T47D (cell line): ENCODE results near the gene CPLX1.
"Not testable (repeated sequence)": the region's sequence is repeated elsewhere in the genome, so short reads cannot be mapped to it uniquely, and the experiment has no call there.

ENCODE experiments used
- DNase-seq, 2 experiments: peaks; one replicate each; pipeline versions ENCODE4 v3.0.0 to v3.0.0-alpha.2; 2011 to 2012; ENCODE audit warnings: low read depth in 1 of 2, low spot score in 1 of 2
- JUND ChIP-seq: IDR thresholded peaks from 2 replicates; pipeline ENCODE4 v1.6.1; 2012; ENCODE audit warnings: low read depth
- in situ Hi-C: cut with HindIII; loops from 2 replicates; pipeline ENCODE4 v1.10.0; 2016; ENCODE audit warnings: low sequenced_read_pairs, low pct_unique_long_range_greater_than_20kb

Gene CPLX1

DNA sequence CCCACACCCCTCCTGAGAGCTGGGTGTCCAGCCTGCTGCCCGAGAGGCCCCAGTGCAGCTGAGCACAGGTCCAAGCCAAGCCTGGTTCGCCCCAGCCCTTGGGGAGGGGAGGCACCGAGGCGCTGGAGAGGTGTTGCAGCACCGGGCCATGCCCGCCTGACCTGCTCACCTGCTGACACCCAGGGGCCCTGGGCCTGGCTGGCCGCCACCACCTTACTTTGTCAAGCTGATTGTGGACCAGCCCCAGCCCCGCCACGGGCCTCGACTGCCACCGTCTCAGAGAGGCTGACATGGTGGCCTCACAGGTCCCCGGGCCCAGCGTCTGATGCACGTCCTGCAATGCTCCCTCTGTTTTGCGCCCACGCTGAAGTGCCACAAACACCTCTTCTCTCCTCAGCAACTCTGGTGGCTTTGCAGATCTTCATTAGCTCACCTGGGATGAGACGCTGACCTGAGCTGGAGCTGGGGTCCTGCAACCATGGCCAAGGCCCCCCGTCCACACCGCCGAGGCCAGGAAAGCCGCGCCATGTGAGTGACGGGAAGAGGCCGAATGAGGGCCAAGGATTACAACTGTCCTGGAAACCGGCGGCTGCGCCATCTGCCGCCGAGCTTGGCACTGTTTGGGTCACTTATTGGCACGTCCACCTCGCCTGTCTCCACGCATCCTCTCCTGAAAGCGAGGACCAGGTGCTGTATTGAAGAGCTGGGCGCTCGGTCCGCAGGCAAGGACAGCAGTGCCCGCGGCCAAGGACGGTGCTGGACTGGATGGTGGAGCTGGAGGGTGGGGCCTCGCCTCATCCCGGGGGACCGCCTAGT lies 7.6 kb downstream of the CPLX1 start:
- in situ Hi-C loops = no loop called here
- DNase-seq = no peak

DNA sequence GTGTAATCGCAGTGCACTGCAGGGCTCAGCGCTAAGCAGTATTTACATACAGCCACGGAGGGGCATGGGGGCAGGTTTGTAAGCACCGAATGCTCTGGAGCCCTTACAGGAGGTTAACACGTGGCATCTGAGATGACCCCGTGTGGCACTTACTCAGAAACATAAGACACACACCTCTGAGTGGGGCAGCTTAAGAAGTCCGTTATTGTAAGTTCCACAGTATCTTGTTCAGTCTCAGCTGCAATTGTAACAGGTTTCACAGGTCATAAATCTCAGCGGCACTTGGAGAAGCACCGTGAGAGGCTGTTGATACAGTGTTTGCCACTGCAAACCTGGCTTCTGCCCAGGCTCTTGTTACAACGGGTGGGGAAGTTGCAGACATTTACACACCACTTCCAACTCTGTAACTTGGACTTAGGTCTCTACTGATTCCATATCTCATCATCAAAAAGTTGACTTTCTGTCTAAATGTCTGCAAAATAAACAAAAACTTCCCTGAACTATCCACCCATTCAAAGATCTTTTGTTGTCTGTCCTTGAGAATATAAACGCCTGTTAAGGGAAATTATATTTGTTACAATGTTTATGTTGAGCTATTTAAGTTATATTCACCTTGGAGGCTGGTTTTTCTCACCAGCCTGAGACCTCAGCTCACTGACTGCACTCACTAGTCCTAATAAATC lies 10.3 kb downstream of the CPLX1 start:
- in situ Hi-C loops = no loop called here
- no peak for TF ChIP-seq JUND
- peak in 1 of 2 experiments; percentile 36 for DNase-seq

More for the DNA sequence above, 7.6 kb downstream of the CPLX1 start:
- TF ChIP-seq JUND = no peak

DNA sequence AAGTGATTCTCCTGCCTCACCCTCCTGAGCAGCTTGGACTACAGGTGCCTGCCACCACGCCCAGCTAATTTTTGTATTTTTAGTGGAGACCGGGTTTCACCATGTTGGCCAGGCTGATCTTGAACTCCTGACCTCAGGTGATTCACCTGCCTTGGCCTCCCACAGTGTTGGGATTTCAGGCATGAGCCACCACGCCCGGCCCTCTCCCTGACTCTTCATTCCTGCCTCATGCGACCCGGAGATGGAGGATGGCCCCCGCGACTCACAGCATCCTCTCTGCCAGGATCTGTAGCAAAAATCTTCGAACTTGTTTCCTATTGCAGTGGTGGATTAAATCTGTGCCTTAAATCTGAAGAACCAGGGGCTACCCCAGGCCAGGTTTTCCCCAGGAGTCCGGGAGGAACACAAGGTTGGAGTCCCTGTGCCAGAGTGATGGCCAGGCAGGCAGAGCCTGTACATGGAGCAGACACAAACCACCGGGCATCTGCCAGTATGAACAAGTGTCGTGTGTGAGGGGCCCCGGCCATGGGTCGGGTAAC lies 11.5 kb downstream of the CPLX1 start:
- in situ Hi-C loops = no loop called here
- DNase-seq = no peak
- TF ChIP-seq JUND = no peak

DNA sequence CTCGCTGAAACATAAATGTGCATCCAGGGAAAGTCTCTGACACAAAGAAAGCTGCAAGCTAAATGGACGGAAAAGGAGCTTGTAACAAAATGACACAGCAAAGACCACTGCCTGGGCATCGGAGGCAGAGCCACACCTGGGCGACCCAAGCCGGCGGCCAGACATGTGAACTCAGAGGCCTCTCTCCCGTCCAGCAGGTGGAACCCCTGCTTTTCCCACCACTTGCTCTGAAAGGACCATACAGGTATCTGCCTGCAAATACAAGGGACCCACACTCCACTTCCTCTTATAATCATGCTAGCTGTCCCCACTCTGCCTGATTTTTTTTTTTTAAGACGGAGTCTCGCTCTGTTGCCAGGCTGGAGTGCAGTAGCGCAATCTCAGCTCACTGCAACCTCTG lies 12.0 kb downstream of the CPLX1 start:
- peak in 1 of 2 experiments; percentile 47 for DNase-seq
- no peak for TF ChIP-seq JUND
- in situ Hi-C loops = no loop called here

DNA sequence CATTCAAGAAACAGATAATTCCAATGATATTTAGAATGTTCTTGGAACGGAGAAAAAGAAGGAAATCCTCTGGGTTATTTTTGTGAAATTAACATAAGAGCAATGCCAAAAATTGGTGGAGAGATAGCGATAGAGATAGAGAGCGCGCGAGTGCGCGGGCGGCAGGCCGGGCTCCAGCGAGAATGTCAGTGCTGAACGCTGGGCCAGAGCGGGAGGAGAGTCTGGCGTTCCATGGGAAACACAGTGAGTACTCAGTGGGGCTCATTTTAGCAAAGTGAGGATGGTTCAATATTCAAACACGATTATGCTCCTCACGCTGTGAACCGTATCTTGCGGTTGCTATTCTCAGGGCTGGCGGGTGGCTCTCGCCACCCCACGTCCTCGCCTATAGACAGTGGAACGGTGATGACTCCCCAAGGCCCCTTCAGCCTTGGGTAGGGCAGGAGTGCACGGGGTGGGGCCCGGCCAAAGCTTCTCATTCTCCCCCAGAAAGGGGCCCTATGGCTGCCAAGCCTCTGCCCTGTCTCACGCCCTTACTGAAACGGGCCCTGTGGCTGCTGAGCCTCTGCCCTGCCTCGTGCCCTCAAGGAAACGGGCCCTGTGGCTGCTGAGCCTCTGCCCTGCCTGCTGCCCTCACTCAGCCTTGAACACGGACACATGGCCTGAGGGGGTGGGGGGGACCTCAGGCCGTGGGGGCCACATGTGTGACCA lies 16.9 kb downstream of the CPLX1 start:
- no peak for DNase-seq
- TF ChIP-seq JUND = no peak
- in situ Hi-C loops = no loop called here

DNA sequence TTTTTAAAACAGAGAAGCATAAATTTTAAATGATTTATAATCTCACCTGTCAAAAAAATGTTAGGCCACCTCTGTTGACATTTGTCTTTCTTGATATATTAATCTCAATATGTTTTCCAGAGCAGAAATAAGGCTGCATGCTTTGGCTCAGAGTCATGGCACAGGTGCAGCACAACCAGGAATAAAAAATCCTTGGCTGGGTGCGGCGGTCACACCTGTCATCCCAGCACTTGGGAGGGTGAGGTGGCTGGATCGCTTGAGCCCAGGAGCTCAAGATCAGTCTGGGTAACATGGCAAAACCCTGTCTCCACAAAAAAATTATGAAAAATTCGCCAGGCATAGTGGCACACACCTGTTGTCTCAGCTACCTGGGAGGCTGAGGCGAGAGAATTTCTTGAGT lies 18.1 kb downstream of the CPLX1 start:
- DNase-seq = no peak
- in situ Hi-C loops = no loop called here
- TF ChIP-seq JUND = no peak

DNA sequence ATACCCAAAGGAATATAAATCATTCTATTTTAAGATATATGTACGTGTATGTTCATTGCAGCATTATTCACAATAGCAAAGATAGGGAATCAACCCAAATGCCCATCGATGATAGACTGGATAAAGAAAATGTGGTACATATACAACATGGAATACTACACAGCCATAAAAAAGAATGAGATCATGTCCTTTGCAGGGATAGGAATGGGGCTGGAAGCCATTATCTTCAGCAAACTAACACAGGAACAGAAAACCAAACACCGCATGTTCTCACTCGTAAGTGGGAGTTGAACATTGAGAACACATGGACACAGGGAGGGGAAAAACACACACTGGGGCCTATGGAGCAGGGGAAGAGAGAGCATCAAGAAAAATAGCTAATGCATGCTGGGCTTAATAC lies 18.9 kb downstream of the CPLX1 start:
- in situ Hi-C loops, DNase-seq: not testable (repeated sequence)

DNA sequence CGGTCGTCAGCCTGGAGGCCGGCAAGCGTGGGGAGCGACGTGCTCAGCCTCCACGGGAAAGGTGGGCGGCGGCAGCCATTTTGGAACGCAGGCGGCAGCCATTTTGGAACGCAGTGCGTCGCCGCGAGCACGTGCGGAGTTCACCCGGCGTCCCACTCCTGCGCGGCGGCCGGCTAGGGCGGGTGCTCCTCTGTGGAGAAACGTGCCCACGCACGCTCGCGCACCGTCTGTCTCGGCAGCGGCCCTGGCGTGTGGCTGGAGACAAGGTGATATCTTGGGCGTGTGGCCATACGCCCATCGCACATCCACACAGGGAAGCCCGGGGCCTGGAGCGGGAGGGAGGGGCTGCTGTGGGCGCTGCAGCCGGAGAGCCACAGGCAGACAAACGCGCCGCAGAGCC lies 21.1 kb downstream of the CPLX1 start:
- DNase-seq = no peak
- in situ Hi-C loops = no loop called here
- no peak for TF ChIP-seq JUND

DNA sequence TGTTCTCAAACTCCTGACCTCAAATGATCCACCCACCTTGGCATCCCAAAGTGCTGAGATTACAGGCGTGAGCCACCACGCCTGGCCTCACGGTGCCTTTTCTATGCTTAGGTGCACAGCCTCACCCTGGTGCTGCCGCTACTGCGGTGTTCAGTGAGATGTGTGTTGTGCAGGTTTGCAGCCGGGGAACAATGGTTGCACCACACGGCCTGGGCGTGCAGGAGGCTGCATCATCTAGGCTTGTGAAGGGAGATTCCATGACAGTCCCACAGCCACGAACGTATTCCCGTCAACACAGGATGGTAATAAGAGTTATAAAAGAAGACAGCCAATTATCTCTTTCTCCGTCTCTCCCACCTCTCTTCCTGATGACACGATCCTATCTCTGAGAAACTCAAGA lies 22.0 kb downstream of the CPLX1 start:
- TF ChIP-seq JUND = no peak
- in situ Hi-C loops = no loop called here
- DNase-seq = no peak

DNA sequence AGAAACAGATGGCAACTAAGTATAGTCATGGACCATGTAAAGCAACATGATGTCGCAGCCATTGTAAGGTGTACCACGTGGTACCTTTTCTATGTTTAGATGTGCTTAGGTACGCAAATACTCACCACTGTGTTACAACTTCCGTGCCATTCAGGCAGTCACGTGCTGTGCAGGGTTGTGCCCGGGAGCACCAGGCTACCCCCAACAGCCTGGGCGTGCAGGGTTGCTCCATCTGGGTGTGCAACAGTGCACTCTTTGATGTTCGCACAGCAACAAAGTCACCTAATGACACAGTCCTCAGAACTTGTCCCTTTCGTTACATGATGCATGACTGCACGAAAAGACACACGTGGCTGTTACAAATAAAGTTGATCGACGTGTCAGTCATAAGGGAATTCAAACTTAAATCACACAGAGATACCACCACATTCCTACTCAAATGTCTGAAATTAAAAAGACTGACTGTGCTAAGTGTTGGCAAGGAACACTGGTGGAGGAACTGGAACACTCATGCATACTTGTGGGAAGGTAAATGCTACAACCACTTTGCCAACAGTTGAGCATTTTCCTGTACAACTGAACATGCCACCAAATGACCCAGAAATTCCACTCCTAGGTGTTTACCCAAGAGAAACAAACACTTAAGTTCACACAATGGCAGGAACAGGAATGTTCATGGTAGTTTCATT lies 24.3 kb downstream of the CPLX1 start:
- peak in 1 of 2 experiments; percentile 87 for DNase-seq
- no peak for TF ChIP-seq JUND
- in situ Hi-C loops = no loop called here

DNA sequence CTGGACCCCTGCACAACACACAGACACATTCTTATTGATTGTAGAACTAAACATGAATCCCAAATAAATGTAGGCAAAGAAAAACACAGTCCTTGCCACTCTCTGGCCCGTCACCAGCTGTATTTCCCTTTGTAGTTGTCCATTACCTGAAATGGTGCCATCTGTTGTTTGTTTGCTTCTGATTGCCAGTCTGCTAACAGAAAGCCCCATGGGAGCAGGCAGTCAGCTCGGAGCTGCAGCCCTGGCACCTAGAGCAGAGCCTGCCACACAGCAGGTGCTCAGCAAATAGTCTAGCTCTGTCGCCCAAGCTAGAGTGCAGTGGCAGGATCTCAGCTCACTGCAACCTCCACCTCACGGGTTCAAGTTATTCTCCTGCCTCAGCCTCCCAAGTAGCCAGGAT lies 28.9 kb downstream of the CPLX1 start:
- in situ Hi-C loops = no loop called here
- DNase-seq = peak in 1 of 2 experiments; percentile 45
- no peak for TF ChIP-seq JUND

DNA sequence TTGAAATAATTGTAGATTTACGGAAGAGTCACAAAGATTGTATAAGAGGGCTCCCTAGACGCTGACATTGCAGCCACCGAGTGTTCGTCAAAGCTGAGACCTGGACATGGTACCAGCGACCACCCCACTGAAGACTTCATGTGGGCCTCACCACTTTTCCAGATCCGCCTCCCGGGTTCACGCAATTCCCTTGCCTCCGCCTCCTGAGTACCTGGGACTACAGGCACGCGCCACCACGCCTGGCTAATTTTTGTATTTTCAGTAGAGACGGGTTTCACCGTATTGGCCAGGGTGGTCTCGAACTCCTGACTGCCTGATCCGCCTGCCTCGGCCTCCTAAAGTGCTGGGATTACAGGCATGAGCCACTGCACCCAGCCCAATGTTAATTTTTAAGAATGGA lies 29.7 kb downstream of the CPLX1 start:
- DNase-seq = no peak
- TF ChIP-seq JUND = no peak
- in situ Hi-C loops = no loop called here
